HUES64 (cell line): ENCODE results near the gene CCDC51.
"Not testable (repeated sequence)": the region's sequence is repeated elsewhere in the genome, so short reads cannot be mapped to it uniquely, and the experiment has no call there.

Experiments
- H3K27ac ChIP-seq: 2 replicates; pipeline ENCODE4 v1.7.0; 2013; ENCODE audit warnings: low read depth, low read length, inconsistent platforms
- H3K27me3 ChIP-seq: 2 replicates; pipeline ENCODE4 v1.6.1; 2013; ENCODE audit warnings: mild to moderate bottlenecking, low read length; ENCODE audit not compliant: insufficient read depth
- H3K36me3 ChIP-seq: 2 replicates; pipeline ENCODE4 v1.6.1; 2013; ENCODE audit warnings: mild to moderate bottlenecking, low read length; ENCODE audit not compliant: insufficient read depth
- H3K4me1 ChIP-seq: 2 replicates; pipeline ENCODE4 v1.6.1; 2013; ENCODE audit warnings: mild to moderate bottlenecking, low read length, moderate library complexity; ENCODE audit not compliant: insufficient read depth
- H3K4me3 ChIP-seq: 2 replicates; pipeline ENCODE4 v1.5.1; 2013; ENCODE audit warnings: mild to moderate bottlenecking, low read length, moderate library complexity
- H3K9ac ChIP-seq: 2 replicates; pipeline ENCODE4 v1.6.1; 2013; ENCODE audit warnings: mild to moderate bottlenecking, low read depth, low read length
- H3K9me3 ChIP-seq: 2 replicates; pipeline ENCODE4 v1.6.1; 2013; ENCODE audit warnings: low read depth, low read length; ENCODE audit not compliant: insufficient read depth
- WGBS: fragments of 150-250, 120-280 bp; methylation state at CpG from one replicate; pipeline ENCODE4 v1.1.7; 2013; ENCODE audit warnings: missing lambda C conversion rate; 5-methylcytosine and 5-hydroxymethylcytosine counted together

Gene CCDC51

DNA sequence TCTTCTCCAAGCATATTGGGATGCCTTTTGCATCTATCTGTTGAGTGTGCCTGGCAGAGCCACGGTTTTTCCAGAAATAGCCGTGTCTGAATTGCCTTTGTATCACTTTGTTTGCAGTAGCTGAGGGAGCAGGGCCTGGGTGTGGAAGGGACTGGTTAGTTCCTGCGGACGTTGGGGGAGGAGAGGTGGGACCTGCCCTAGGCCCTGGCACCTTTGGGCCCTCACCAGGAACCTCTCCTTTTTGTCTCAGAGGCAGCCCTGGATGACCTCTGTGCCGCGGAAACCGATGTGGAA is 25.3 kb upstream of the CCDC51 start:
- 69% methylated on average over 7 of the region's 7 CpGs for WGBS
- H3K9ac ChIP-seq: peak overlapping the region; percentile 23; the same call in 1 of the 2 replicates
- H3K36me3 ChIP-seq: peaks cover 50% of the 10 kb centered on the region
- H3K4me3 ChIP-seq: no peak overlapping the region
- H3K4me1 ChIP-seq: peaks cover 9% of the 10 kb centered on the region
- no peaks in the 10 kb centered on the region for H3K27me3 ChIP-seq
- no peaks in the 10 kb centered on the region for H3K9me3 ChIP-seq
- peak overlapping the region; percentile 99; the same call in 1 of the 2 replicates for H3K27ac ChIP-seq

- H3K36me3 ChIP-seq: peaks cover 51% of the 10 kb centered on the region
- H3K27me3 ChIP-seq: no peaks in the 10 kb centered on the region
- H3K4me1 ChIP-seq: peaks cover 9% of the 10 kb centered on the region
- H3K9ac ChIP-seq: peak overlapping the region; percentile 23; the same call in 1 of the 2 replicates
- WGBS: 94% methylated on average over 17 of the region's 17 CpGs
- H3K27ac ChIP-seq: peak overlapping the region; percentile 99; the same call in 1 of the 2 replicates
- H3K4me3 ChIP-seq: no peak overlapping the region
- no peaks in the 10 kb centered on the region for H3K9me3 ChIP-seq
Measured at GRCh38 chr3:48464713-48465221, 24.8 kb upstream of the CCDC51 start.

GRCh38 chr3:48463703-48464102 is 23.8 kb upstream of the CCDC51 start:
- H3K36me3 ChIP-seq: peaks cover 51% of the 10 kb centered on the region
- no peaks in the 10 kb centered on the region for H3K9me3 ChIP-seq
- H3K27ac ChIP-seq: no peak overlapping the region
- no peak overlapping the region for H3K9ac ChIP-seq
- no peak overlapping the region for H3K4me3 ChIP-seq
- H3K4me1 ChIP-seq: peaks cover 9% of the 10 kb centered on the region
- 85% methylated on average over 9 of the region's 9 CpGs for WGBS
- no peaks in the 10 kb centered on the region for H3K27me3 ChIP-seq

GRCh38 chr3:48461767-48462166 is 21.8 kb upstream of the CCDC51 start:
- not testable (repeated sequence) for H3K27me3 ChIP-seq, H3K4me1 ChIP-seq, H3K27ac ChIP-seq, H3K9ac ChIP-seq, H3K4me3 ChIP-seq, H3K9me3 ChIP-seq
- H3K36me3 ChIP-seq: peaks cover 45% of the 10 kb centered on the region
- WGBS: 97% methylated on average over 7 of the region's 7 CpGs

GRCh38 chr3:48460517-48460902 is 20.6 kb upstream of the CCDC51 start:
- 96% methylated on average over 3 of the region's 3 CpGs for WGBS
- no peak overlapping the region for H3K9ac ChIP-seq
- H3K4me1 ChIP-seq: no peaks in the 10 kb centered on the region; the same call in 1 of the 2 replicates
- no peaks in the 10 kb centered on the region for H3K9me3 ChIP-seq
- H3K4me3 ChIP-seq: no peak overlapping the region
- no peaks in the 10 kb centered on the region for H3K27me3 ChIP-seq
- H3K27ac ChIP-seq: no peak overlapping the region
- H3K36me3 ChIP-seq: peaks cover 55% of the 10 kb centered on the region

DNA sequence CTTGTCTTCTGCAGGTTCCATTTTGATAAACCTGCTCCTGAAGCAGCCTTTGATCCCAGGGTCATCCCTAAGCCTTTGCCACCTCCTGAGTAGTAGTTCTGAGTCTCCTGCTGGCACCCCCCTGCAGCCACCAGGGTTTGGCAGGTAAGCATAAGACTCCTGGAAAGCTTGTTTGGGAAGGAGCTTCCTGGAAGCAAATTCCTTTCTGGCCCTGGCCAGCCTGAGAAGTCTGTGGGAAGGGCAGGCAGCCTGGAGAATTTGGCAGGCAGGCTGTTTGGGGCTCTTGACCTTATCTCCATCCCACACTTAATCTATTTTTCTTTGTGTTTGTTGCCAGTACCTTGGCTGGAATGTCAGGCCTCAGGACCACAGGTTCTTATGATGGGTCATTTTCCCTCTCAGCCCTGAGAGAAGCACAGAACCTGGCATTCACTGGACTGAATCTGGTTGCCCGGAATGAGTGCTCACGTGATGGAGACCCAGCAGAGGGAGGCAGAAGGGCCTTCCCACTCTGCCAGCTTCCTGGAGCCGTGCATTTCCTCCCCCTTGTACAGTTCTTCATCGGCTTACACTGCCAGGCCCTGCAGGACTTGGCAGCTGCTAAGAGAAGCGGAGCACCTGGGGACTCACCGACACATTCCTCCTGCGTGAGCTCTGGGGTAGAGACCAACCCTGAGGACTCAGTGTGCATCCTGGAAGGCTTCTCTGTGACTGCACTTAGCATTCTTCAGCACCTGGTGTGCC is 20.0 kb upstream of the CCDC51 start:
- H3K27ac ChIP-seq: no peak overlapping the region
- H3K36me3 ChIP-seq: peaks cover 60% of the 10 kb centered on the region
- no peak overlapping the region for H3K4me3 ChIP-seq
- H3K27me3 ChIP-seq: no peaks in the 10 kb centered on the region
- no peaks in the 10 kb centered on the region for H3K9me3 ChIP-seq
- H3K9ac ChIP-seq: no peak overlapping the region
- WGBS: 94% methylated on average over 7 of the region's 7 CpGs
- H3K4me1 ChIP-seq: no peaks in the 10 kb centered on the region

DNA sequence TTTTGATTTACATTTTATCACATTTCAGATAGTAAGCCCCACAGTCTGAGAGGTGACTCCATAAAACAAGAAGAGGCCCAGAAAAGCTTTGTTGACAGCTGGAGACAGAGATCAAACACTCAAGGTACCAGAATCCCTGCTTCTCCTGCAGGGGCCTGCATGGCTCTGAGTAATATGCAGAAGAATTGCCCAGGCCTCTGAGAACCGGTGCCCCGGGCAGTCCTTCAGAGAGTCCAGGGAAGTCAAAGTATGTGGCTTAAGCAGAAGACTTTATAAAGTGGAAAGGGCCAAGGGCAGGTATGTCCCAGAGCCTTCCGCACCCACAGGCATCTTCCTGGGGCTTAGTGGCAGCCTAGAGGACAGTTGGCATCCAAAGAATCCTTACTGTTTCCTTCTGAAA is 19.4 kb upstream of the CCDC51 start:
- Histone ChIP-seq H3K27me3 (no peaks in the 10 kb centered on the region), H3K9me3 (no peaks in the 10 kb centered on the region), H3K4me1 (no peaks in the 10 kb centered on the region), H3K27ac (no peak overlapping the region), H3K9ac (no peak overlapping the region), H3K36me3 (peaks cover 62% of the 10 kb centered on the region), H3K4me3 (no peak overlapping the region)
- 93% methylated on average over 3 of the region's 3 CpGs for WGBS

- Histone ChIP-seq H3K36me3 (peaks cover 91% of the 10 kb centered on the region), H3K4me1 (no peaks in the 10 kb centered on the region), H3K27ac (no peak overlapping the region), H3K9me3 (no peaks in the 10 kb centered on the region), H3K27me3 (no peaks in the 10 kb centered on the region), H3K4me3 (no peak overlapping the region), H3K9ac (no peak overlapping the region)
- 86% methylated on average over 1 of the region's 1 CpG for WGBS
Measured at GRCh38 chr3:48456456-48456855, 16.5 kb upstream of the CCDC51 start.

DNA sequence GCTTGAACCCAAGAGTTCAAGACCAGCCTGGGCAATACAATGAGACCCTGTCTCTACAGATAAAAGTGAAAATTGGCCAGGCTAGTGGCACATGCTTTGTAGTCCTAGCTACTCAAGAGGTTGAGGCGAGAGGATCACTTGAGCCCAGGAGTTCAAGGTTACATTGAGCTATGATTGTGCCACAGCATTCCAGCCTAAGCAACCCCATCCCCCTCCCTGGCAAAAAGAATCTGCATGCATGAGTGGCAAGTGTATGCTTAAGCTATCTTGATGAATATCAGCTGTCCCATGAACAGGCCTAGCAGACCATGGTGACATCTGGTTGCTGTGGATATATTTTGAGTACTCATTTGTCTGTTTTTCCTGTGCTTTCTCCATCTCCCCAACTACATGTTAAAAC is 11.4 kb upstream of the CCDC51 start:
- Histone ChIP-seq H3K9me3 (no peaks in the 10 kb centered on the region), H3K27ac (no peak overlapping the region), H3K27me3 (no peaks in the 10 kb centered on the region), H3K4me3 (no peak overlapping the region), H3K9ac (no peak overlapping the region), H3K36me3 (peaks cover 59% of the 10 kb centered on the region), H3K4me1 (peaks cover 9% of the 10 kb centered on the region; the same call in 1 of the 2 replicates)
- WGBS: 96% methylated on average over 1 of the region's 1 CpG

GRCh38 chr3:48446425-48447193 is 6.7 kb upstream of the CCDC51 start, which contains the start of gene ATRIP:
ATRIP (plus strand) TSS chr3:48446737; CDS start chr3:48446846, 109 bp downstream.
- Histone ChIP-seq H3K9ac (peak within 1 kb of the TSS; percentile 85), H3K4me1 (peaks cover 9% of the 10 kb centered on the region; the same call in 1 of the 2 replicates), H3K27ac (peak within 1 kb of the TSS; percentile 92), H3K27me3 (no peaks in the 10 kb centered on the region), H3K9me3 (no peaks in the 10 kb centered on the region), H3K36me3 (peaks cover 41% of the 10 kb centered on the region), H3K4me3 (peak within 1 kb of the TSS; percentile 95)
- under 1% methylated on average over 91 of the region's 91 CpGs for WGBS

DNA sequence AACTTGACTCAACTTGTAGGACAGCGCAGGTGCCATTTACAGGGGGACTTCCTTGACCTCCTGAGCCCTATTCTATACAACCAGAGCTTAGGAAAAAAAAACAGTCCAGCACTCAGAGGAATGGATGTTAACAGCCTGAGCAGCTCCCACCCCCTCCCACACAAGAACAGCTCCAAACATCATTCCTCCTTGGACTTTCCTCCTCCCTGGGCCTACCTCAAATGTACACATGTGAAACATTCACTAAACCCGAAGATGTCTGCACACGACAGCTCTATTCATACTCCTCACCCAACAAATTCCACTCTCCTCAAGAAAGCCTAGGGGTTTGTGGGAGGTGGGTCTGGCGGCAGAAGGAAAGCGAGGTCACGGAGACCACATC is 6.1 kb upstream of the CCDC51 start:
- Histone ChIP-seq H3K4me3 (peak overlapping the region; percentile 95), H3K9ac (peak overlapping the region; percentile 85), H3K9me3 (no peaks in the 10 kb centered on the region), H3K27me3 (no peaks in the 10 kb centered on the region), H3K27ac (peak overlapping the region; percentile 92), H3K36me3 (peaks cover 39% of the 10 kb centered on the region), H3K4me1 (peaks cover 9% of the 10 kb centered on the region; the same call in 1 of the 2 replicates)
- 24% methylated on average over 6 of the region's 6 CpGs for WGBS
